Measurements from ENCODE around the gene CXCR3.
"Not testable (repeated sequence)": the region's sequence is repeated elsewhere in the genome, so short reads cannot be mapped to it uniquely, and the experiment has no call there.

The CXCR3 gene

DNA sequence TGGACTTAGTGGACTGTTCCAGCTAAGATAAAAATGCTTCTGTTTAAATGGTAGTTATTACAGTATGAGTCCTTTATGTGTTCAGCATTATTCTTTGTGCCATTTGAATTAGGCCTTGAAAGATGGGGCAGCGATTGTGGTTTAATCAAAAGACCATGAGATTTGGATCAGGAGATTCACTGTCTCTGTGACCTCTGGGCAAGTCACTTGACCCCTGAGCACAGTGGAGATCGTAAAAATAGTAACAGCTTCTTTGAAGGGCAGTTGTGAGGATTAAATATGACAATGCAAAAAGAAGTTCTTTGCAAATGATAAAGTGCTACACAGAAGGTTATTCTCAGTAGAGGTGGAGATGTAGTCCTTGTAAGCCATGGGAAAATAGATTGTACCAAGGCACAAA lies 10.8 kb downstream of the CXCR3 start:
- no peak for DNase-seq

DNA sequence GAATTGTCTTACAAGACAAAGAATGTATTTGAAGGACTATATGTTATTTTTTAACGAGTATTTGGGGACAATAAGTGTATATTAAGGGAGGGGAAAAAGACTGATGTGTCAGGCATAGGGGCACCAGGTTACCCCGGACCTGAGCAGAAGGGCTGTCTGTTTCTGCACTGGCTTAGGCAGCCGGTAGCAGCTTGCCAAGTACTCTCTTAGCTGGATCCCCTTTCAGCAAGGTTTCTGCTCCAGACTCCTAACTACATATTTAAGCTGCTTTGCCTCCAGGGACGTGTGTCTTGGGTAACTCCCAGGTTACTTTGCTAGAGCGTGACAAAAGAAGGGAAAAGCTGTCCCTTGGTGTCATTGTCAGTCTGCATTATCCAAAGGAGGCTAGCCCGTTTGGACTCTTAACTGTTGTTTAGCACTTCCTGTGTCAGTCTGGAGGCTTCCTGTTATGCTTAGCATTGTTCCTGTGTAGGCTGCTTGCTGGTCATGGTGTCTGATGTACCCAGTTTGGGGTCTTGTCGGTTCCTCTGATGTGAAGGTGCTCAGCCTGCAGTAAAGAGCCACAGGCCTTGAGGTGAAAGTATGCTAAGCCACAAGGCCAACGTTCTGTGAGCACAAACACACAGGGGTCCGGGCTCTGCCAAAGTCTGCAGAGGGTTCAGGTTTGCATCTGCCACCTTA lies 11.6 kb downstream of the CXCR3 start:
- no peak for DNase-seq

DNA sequence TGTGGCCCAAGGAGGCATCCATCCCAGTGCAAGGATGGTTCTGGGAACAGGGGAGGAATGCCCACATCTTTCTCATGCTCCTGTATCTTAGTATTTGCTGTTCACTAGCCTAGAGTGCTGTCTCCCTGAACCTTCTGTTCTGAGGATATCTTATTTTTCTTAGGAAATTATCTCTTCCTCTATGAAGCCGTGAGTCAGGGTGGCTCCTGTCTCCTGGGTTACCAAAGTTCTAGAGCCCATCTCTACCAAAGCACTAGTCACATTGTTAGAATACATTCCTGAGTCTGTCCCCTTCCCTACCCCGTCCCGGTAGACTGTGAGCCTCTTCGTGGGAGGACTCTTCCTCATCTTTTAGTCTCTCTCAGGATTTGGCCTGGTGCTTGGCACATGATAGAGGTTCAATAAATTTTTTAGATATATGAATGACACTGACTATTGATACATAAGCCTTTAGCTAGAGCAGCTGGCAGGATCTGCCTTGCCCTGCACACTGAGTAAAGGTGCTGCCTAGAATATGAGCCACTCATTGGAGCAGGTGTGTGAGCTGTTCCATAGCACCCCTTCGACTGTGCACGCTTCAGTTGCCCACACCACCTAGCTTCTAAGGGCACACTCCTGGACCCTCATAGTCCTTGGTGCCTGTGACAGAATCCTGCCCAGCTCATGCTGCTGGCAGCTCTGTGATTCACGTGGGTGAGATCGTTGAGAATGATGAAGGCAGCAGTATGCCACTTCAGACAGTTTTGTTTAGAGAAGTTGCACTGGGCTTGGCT lies 13.3 kb downstream of the CXCR3 start:
- no peak for DNase-seq

DNA sequence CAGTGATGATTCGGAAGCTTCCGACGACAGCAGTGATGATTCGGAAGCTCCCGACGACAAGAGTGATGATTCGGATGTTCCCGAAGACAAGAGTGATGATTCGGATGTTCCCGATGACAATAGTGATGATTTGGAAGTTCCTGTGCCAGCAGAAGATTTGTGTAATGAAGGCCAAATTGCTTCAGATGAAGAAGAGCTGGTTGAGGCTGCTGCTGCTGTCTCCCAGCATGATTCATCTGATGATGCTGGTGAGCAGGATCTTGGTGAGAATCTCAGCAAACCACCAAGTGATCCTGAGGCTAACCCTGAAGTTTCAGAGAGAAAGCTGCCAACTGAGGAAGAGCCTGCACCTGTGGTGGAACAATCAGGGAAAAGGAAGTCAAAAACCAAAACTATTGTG lies 14.2 kb downstream of the CXCR3 start:
- no peak for DNase-seq

DNA sequence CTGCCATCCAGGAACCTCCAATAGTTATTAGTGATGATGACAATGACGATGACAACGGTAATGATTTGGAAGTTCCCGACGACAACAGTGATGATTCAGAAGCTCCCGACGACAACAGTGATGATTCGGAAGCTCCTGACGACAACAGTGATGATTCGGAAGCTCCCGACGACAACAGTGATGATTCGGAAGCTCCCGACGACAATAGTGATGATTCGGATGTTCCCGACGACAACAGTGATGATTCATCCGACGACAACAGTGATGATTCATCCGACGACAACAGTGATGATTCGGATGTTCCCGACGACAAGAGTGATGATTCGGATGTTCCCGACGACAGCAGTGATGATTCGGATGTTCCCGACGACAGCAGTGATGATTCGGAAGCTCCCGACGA lies 14.7 kb downstream of the CXCR3 start:
- DNase-seq = peak; percentile 13

DNA sequence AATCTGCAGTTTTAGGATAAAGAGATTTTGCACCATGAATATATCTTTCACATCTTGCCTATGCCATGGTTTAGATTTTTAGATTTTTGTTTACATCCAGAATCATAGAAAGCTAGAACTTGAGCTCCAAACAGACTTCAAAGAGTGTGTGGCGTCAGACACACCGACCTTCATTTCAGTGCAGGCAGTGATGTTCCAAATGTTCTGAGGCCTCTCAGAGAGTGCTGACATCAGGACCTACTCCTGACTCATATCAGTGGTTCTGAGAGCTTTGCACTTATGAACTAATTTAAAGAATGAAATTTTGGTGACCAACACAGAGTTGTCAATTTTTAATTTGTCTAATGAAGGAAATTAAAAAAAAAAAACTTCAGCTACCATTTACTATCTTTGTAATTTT lies 18.3 kb downstream of the CXCR3 start:
- DNase-seq = no peak

DNA sequence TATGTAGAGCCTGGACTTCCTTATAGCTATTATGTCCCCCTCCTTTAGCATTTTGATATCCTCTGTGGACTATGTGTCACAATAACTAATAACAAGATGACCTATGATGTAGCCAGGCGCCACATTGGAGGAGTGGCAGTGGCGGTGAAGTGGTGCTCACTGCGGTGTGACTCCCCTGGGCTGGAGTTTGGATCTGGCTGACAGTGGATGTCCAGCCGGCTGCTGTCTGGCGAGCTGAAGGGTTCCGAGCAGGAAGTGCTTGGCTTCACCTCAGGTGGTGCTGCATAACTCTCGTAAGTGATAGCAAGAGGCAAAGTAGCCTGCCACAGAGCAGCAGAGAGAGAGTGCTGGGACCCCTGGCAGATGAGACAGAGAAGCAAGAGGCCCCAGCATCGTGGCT lies 25.1 kb downstream of the CXCR3 start:
- DNase-seq = not testable (repeated sequence)

DNA sequence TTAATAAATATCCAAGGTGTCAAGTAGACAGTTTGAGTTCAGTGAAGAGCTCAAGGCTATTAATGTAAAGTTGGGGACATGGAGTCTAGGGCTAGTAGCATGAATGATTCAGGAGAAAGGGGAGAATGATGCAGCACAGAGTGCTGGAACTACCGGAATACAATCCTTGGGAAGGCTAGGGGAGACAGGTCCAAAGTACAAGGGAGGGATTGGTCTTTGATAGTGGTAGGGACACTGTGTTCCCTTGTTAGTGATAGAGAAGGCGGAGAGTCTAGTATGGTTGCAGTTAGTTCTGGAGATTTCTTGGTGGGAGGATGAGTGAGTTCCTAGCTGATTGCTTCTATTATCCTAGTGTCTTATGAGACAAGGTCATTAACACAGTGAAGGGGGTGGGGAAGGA lies 31.4 kb downstream of the CXCR3 start:
- no peak for DNase-seq

DNA sequence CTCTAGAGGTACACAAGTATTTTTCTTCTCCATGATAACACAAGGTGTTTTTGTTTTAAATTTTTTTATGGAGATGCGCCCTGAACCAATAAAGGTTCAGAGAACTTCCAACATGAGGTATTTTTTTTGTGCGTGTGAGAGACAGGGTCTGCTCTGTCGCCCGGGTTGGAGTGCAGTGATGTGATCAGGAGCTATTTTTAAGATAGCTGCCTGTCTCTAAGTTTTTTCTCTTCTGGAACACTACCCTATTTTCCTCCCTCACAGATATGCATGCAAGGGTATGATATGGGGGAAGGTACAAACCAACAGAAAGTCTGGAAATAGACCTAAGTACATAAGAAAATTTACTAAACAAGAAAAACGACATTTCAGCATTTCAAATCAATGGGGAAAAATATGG lies 37.1 kb downstream of the CXCR3 start:
- no peak for DNase-seq

DNA sequence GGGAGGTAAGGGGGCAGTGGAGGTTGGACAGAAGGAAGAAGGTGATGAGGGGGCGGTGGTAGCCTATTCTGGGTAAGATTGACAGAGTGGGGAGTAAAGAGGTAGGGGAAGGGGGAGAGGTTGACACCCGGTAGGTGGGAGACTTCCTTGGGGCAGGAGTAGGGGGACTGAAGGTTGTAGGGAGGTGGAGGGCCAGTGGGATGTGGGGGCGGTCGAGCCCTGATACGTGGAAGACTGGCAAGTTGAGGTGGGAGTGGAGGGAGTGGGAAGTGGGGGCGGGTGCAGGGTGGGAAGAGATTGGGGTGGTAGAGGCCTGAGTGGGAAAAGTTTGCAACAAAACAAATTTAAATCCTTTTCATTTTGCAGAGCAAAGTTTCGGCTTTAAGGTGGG lies 38.3 kb downstream of the CXCR3 start:
- no peak for DNase-seq

DNA sequence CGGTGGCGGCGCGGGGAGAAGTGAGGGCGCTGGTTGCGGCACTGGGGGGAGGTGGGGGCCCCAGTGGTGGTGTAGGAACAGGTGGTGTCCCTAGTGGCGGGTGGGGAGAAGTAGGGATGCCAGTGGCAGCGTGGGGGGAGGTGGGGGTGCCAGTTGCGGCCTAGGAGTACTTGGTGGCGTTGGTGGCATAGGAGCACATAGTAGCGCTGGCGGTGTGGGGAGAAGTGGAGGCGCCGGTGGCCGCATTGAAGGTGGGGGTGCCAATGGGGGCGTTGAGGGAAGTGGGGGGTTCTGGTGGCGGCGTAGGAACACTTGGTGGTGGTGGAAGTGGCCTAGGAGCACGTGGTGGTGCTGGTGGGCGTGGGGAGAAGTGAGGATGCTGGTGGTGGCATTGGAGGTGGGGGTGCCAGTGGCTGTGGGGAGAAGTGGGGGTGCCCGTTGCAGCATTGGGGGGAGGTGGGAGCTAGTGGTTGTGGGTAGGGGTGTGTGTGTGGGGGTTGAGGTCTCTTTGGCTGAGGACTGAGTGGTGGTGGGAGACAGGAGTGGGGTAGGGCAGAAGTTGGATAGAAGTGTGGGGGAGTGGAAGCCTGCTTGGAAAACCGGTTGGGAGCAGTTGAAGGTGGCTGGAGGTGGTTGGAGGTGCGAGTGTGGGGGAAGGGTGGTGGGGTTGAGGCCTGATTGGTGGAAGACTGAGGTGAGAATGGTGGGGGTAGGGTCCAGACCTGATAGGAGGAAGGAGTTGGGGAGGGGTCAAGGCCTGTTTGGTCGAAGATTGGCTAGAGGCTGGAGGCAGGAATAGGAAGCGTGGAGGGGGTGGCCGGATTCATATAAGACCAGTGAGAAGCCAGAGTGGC lies 38.9 kb downstream of the CXCR3 start:
- DNase-seq = no peak

DNA sequence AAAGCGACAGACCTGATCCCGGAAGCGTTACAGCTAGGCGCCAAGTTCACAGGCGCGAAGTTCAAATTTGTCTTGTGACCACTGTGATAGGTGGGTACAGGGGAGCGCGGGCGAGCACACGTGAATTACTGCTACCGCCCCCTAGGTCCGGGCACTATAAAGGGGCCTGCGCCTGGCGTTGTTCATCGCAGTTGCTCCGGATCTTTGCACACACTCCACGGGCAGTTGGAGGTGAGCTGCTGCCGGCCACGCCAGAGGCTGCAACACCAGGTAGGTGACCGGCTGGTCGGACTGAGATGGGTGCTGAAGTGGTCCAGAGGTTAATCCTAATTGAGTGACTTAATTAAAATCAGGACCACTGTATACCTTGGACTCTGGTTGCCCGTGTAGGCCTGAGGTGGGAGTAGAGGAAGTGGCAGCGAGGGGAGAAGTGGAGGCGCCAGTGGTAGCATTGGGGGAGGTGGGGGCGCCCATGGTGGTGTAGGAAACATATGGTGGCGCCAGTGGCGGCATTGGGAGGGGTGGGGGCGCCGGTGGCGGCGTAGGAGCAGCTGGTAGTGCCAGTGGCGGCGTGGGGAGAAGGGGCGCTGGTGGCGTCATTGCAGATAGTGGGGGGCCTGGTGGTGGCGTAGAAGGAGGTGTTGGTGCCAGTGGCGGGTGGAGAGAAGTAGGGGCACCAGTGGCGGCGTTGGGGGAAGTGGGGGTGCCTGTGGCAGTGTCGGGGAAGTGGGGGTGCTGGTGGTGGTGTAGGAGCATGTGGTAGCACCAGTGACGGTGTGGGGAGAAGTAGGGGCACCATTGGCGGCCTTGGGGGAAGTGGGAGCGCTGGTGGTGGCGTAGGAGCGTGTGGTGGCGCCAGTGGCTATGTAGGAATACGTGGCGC lies 39.8 kb downstream of the CXCR3 start, which contains the start of gene GCNA:
Gene GCNA (plus strand): TSS at position 185 of the 883 bp plus-strand sequence. CDS start 2,385 bp downstream, outside the sequence.
- DNase-seq = no peak

DNA sequence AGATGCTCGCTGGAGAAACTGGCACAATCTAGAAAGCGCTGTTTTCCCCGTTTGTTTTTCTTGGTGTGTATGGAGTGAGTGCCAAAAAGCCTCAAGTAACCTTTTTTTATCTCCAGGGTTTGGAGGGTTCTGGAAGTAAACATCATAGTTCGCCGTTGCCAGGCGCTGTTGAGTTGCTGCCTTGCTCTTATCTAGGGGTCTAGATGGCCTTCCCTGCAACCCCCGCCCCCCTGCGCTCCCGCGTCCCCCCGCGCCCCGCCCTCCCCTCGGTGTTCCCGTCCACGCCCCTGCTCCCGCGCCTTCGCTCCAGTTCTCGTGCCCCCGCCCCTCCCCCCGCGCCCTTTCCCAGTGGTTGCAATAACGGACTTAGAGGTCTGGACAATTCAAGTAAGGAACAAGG lies 40.6 kb downstream of the CXCR3 start:
- DNase-seq = no peak

DNA sequence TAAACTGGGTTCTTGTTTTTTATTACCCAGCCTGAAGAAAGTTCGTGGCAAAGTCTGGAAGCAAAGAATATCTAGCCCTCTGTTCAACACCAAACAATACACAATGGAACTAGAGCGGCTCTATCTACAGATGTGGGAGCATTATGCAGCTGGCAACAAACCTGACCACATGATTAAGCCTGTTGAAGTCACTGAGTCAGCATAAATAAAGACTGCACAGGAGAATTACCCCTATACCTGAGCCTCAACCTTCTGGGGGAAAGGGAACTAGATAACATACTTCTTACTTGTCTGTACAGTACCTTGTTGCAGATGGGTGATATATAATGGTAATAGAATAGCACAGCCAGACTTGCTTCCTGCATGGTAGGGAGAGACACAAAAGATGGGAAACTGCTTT lies 44.7 kb downstream of the CXCR3 start:
- no peak for DNase-seq

DNA sequence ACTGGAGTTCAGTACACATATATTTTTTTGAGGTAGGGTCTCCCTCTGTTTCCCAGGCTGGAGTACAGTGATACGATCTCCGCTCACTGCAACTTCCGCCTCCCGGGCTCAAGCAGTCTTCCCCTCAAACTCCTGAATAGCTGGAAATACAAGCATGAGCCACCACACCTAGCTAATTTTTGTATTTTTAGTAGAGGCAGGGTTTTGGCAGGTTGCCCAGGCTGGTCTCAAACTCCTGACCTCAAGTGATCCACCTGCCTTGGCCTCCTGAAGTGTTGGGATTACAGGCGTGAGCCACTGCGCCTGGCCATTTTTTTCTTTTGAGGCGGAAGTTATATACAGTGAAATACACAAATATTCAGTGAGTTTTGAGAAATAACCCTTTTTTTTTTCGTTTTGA lies 46.9 kb downstream of the CXCR3 start:
- DNase-seq = not testable (repeated sequence)

Data from fibroblast of skin of right quadriceps (primary cell).